HCT116 (cell line): ENCODE data around the gene ETDC. TPM values are rescaled to one million over a fixed set of nuclear protein-coding genes. Genes with fewer than 3 reads are reported as not detected.

Experiments used
- ATAC-seq: fragments of 200-7000 bp; cut with Tn5 transposase; 2 replicates; pipeline ENCODE4 v1.9.1; 2020; ENCODE audit warnings: mild to moderate bottlenecking, moderate library complexity
- BruUV-seq: library from RNA; stranded (reverse); fragments of 400-500 nt; replicated peaks from 2 replicates; lab custom pipeline; 2021; lab: Mats Ljungman, UMichigan
- CTCF ChIA-PET: fragments of 300-600 bp; sonication (Branson Sonifier 250); formaldehyde crosslinking; loops from one replicate; lab custom pipeline; 2021; ENCODE audit warnings: antibody characterized with exemption; lab: Charles Lee
- POLR2A ChIA-PET: fragments of 300-600, 350-600 bp; sonication (Branson Sonifier 250); formaldehyde crosslinking; loops from one replicate; lab custom pipeline; 2021; ENCODE audit warnings: antibody characterized with exemption; lab: Charles Lee
- RAD21 ChIA-PET, 2 experiments: fragments of 300-600 bp; sonication (Branson Sonifier 250); formaldehyde crosslinking; loops; one replicate each; lab custom pipeline; 2023; ENCODE audit warnings: low total read pairs in 2 of 2; ENCODE audit not compliant: uncharacterized antibody in 2 of 2, unreplicated experiment in 2 of 2, low non-redundant PET in 1 of 2; lab: Charles Lee
- DNase-seq: peaks from one replicate; pipeline ENCODE4 v3.0.0-alpha.2; 2010; ENCODE audit warnings: low read depth, low spot score
- H2AFZ ChIP-seq: fragments of 200-600 bp; shearing (Covaris generic), sonication (generic); 2 replicates; pipeline ENCODE4 v1.6.1; 2017; ENCODE audit warnings: low read depth, mixed run types, mixed read lengths, antibody characterized with exemption, low read length; ENCODE audit not compliant: poor library complexity, severe bottlenecking
- H3K27ac ChIP-seq: 2 replicates; pipeline ENCODE4 v1.5.1; 2012; ENCODE audit warnings: low read depth, low read length
- H3K27me3 ChIP-seq: fragments of 200-600 bp; sonication (generic); 2 replicates; pipeline ENCODE4 v1.6.1; 2016; ENCODE audit warnings: mixed run types, low read length, mixed read lengths; ENCODE audit not compliant: insufficient read depth
- H3K36me3 ChIP-seq, 2 experiments: fragments of 200-500 bp in 1 of 2; fragments of 200-600 bp in 1 of 2; sonication (Bioruptor generic) in 1 of 2; sonication (generic) in 1 of 2; 2 replicates each; pipeline versions ENCODE4 v1.5.1 to v1.6.1; 2014 to 2016; ENCODE audit warnings: low read length in 2 of 2, inconsistent platforms in 1 of 2, mixed read lengths in 1 of 2, mixed run types in 1 of 2; ENCODE audit not compliant: insufficient read depth in 2 of 2, control insufficient read depth in 1 of 2
- H3K4me1 ChIP-seq, 2 experiments: fragments of 200-600 bp in 1 of 2; sonication (generic) in 1 of 2; 2 replicates each; pipeline versions ENCODE4 v1.5.1 to v1.6.1; 2012 to 2017; ENCODE audit warnings: low read length in 2 of 2, inconsistent platforms in 1 of 2, mild to moderate bottlenecking in 1 of 2, mixed read lengths in 1 of 2, mixed run types in 1 of 2, moderate library complexity in 1 of 2; ENCODE audit not compliant: insufficient read depth in 2 of 2, control insufficient read depth in 1 of 2
- H3K4me2 ChIP-seq: fragments of 200-600 bp; sonication (generic); 2 replicates; pipeline ENCODE4 v1.6.1; 2017; ENCODE audit warnings: mixed run types, low read length, mixed read lengths
- H3K4me3 ChIP-seq, 2 experiments: fragments of 200-600 bp in 1 of 2; sonication (generic) in 1 of 2; replicated peaks in 1 of 2; 2 replicates each; pipeline ENCODE4 v1.5.1; 2011 to 2016; ENCODE audit warnings: low read length in 2 of 2, control low read depth in 1 of 2, low read depth in 1 of 2, mild to moderate bottlenecking in 1 of 2, mixed read lengths in 1 of 2, mixed run types in 1 of 2
- H3K79me2 ChIP-seq: fragments of 200-600 bp; sonication (generic); 2 replicates; pipeline ENCODE4 v1.6.1; 2017; ENCODE audit warnings: mild to moderate bottlenecking, mixed run types, low read length, moderate library complexity, mixed read lengths; ENCODE audit not compliant: insufficient read depth
- H3K9ac ChIP-seq: fragments of 200-600 bp; sonication (generic); 2 replicates; pipeline ENCODE4 v1.6.1; 2016; ENCODE audit warnings: low read length, mixed read lengths
- H3K9me2 ChIP-seq: fragments of 200-600 bp; sonication (generic), shearing (Covaris generic); 2 replicates; pipeline ENCODE4 v1.6.1; 2017; ENCODE audit warnings: mixed run types, mild to moderate bottlenecking, moderate library complexity; ENCODE audit not compliant: insufficient read depth
- H3K9me3 ChIP-seq, 2 experiments: fragments of 200-500 bp in 1 of 2; fragments of 200-600 bp in 1 of 2; sonication (Bioruptor generic) in 1 of 2; sonication (generic) in 1 of 2; 2 replicates each; pipeline ENCODE4 v1.6.1; 2014 to 2017; ENCODE audit warnings: low read length in 2 of 2, mixed read lengths in 2 of 2, inconsistent platforms in 1 of 2, low read depth in 1 of 2, mild to moderate bottlenecking in 1 of 2, mixed run types in 1 of 2, moderate library complexity in 1 of 2; ENCODE audit not compliant: control insufficient read depth in 1 of 2, insufficient read depth in 1 of 2
- H4K20me1 ChIP-seq: fragments of 200-600 bp; sonication (generic), shearing (Covaris generic); 2 replicates; pipeline ENCODE4 v1.6.1; 2017; ENCODE audit warnings: mixed run types, mild to moderate bottlenecking, moderate library complexity; ENCODE audit not compliant: insufficient read depth
- CBX3 ChIP-seq: IDR thresholded peaks from 2 replicates; pipeline ENCODE4 v1.6.1; 2012; ENCODE audit warnings: low read depth
- POLR2A ChIP-seq: IDR thresholded peaks from 2 replicates; pipeline ENCODE4 v1.7.0; 2011; ENCODE audit warnings: borderline replicate concordance; ENCODE audit not compliant: insufficient read depth, insufficient read length; ENCODE audit errors: extremely low read depth
- SRF ChIP-seq: IDR thresholded peaks from 2 replicates; pipeline ENCODE4 v1.6.1; 2012; ENCODE audit warnings: low read depth
- TCF7L2 ChIP-seq: IDR thresholded peaks from 2 replicates; pipeline ENCODE4 v1.7.0; 2011; ENCODE audit warnings: borderline replicate concordance, inconsistent platforms; ENCODE audit not compliant: insufficient read depth, insufficient read length; ENCODE audit errors: extremely low read depth
- YY1 ChIP-seq: IDR thresholded peaks from 2 replicates; pipeline ENCODE4 v1.6.1; 2011; ENCODE audit warnings: low read length, low read depth, moderate library complexity, mild to moderate bottlenecking; ENCODE audit not compliant: insufficient replicate concordance; ENCODE audit errors: extremely low read depth
- ZFX ChIP-seq: fragments of 450-650 bp; IDR thresholded peaks from 2 replicates; pipeline ENCODE4 v1.6.1; 2017
- ZNF274 ChIP-seq: fragments of 200-500 bp; sonication (Bioruptor generic); IDR thresholded peaks from 2 replicates; pipeline ENCODE4 v1.6.1; 2014; ENCODE audit warnings: mild to moderate bottlenecking, low read depth, low read length, inconsistent platforms
- intact Hi-C: fragments of 100-400 bp; cut with micrococcal nuclease; formaldehyde crosslinking; loops from 2 replicates; pipeline ENCODE4 v1.10.0; 2022
- total RNA-seq: library from RNA; stranded (reverse); gene quantifications from one replicate; pipeline ENCODE4 v1.2.1, GENCODE V29; 2021; ENCODE audit not compliant: unreplicated experiment

The ETDC gene
- total RNA-seq, 1 experiment from 2014 or later = not detected

DNA sequence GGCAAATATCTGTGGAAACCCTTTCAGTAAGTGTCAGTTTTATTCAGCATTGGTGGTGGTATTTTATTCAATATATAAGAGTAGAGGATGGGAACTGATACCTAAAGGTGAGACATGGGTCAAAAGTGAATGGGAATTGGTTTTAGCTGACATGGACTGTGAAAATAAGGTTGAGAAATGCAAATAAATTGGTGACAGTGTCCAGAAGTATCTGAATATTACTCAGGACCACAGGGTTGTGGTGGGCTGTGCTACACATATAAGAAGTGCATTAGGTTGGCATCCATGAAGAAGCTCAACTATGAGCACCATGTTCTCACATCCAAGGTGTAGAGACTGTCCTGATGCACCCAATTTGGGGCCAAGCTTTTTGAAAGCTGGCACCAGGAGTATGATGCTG is 45.0 kb downstream of the ETDC start:
- H4K20me1 ChIP-seq = no peaks in the 10 kb centered on the region
- no peak overlapping the region for H2AFZ ChIP-seq
- intact Hi-C loops = no loop called here
- no peak overlapping the region for H3K27ac ChIP-seq
- ChIA-PET CTCF (no interaction called here), POLR2A (no interaction called here), RAD21 (no interaction called here)
- H3K4me1 ChIP-seq = no peaks in the 10 kb centered on the region
- no peaks in the 10 kb centered on the region for H3K27me3 ChIP-seq
- H3K4me2 ChIP-seq = no peak overlapping the region
- BruUV-seq = no TSS peak
- ATAC-seq = no peak
- H3K9me2 ChIP-seq = no peaks in the 10 kb centered on the region
- H3K79me2 ChIP-seq = no peaks in the 10 kb centered on the region
- no peaks in the 10 kb centered on the region; a peak in 1 of 4 replicates for H3K36me3 ChIP-seq
- H3K9ac ChIP-seq = no peak overlapping the region
- TF ChIP-seq YY1 (no peak), ZFX (no peak), TCF7L2 (no peak), CBX3 (no peak), POLR2A (no peak), SRF (no peak), ZNF274 (no peak)
- H3K9me3 ChIP-seq = no peaks in the 10 kb centered on the region
- H3K4me3 ChIP-seq = no peak overlapping the region
- DNase-seq = no peak

Other genes with a start within 250 kb of the ETDC start
- gene SMIM10L2B, start 210.8 kb upstream of the ETDC start, total RNA-seq = 0.39 TPM
- not detected for gene ETDB, start 189.0 kb upstream of the ETDC start, total RNA-seq
- not detected for gene CT55, start 138.1 kb upstream of the ETDC start, total RNA-seq
- not detected for gene ETDA, start 57.4 kb upstream of the ETDC start, total RNA-seq
- 4.4 TPM for gene ZNF75D, start 34.6 kb downstream of the ETDC start, total RNA-seq
- gene ZNF449, start 35.3 kb downstream of the ETDC start, total RNA-seq = 4.7 TPM
- gene SMIM10L2A, start 112.5 kb downstream of the ETDC start, total RNA-seq = 1.5 TPM
- 3.6 TPM for gene INTS6L, start 211.2 kb downstream of the ETDC start, total RNA-seq